B cell (primary cell): ENCODE data around the gene GALK1. TPM values are rescaled to one million over a fixed set of nuclear protein-coding genes. Genes with fewer than 3 reads are reported as not detected.

Experiments used
- ATAC-seq: fragments of 200-7000 bp; cut with Tn5 transposase; one replicate; pipeline ENCODE4 v1.10.0; 2021; ENCODE audit warnings: low read depth, mild to moderate bottlenecking, moderate number of reproducible peaks, moderate library complexity
- CTCF ChIA-PET: fragments of 350-600 bp; sonication (Branson Sonifier 250); formaldehyde crosslinking; loops from one replicate; lab custom pipeline; 2021; ENCODE audit warnings: antibody characterized with exemption, inconsistent platforms; lab: Charles Lee
- POLR2A ChIA-PET: fragments of 350-600 bp; sonication (Branson Sonifier 250); formaldehyde crosslinking; loops from one replicate; lab custom pipeline; 2021; ENCODE audit warnings: antibody characterized with exemption; lab: Charles Lee
- DNase-seq: peaks from one replicate; pipeline ENCODE4 v3.0.0; 2013
- H2AFZ ChIP-seq: 2 replicates; pipeline ENCODE4 v1.6.1; 2012; ENCODE audit warnings: mild to moderate bottlenecking, low read depth, low read length; ENCODE audit not compliant: insufficient read depth, poor library complexity, severe bottlenecking
- H3K27ac ChIP-seq, 2 donors: 1 replicate in 1 of 2; 2 replicates in 1 of 2; pipeline ENCODE4 v1.5.1; 2012 to 2013; ENCODE audit warnings: low read length in 2 of 2, mild to moderate bottlenecking in 2 of 2, moderate library complexity in 1 of 2
- H3K27me3 ChIP-seq, 4 experiments: fragments of 200-600 bp in 1 of 4; sonication (generic) in 1 of 4; replicated peaks in 1 of 4; 1 replicate in 2 of 4; 2 replicates in 2 of 4; pipeline versions ENCODE4 v1.6.1 to v1.7.0; 2013 to 2016; ENCODE audit warnings: low read length in 3 of 4, mild to moderate bottlenecking in 2 of 4, mixed read lengths in 1 of 4, moderate library complexity in 1 of 4; ENCODE audit not compliant: insufficient read depth in 4 of 4, control insufficient read depth in 3 of 4; ENCODE audit errors: control extremely low read depth in 1 of 4
- H3K36me3 ChIP-seq, 2 experiments: replicated peaks in 1 of 2; 1 replicate in 1 of 2; 2 replicates in 1 of 2; pipeline versions ENCODE4 v1.6.1 to v1.7.1; 2013; ENCODE audit warnings: low read length in 1 of 2; ENCODE audit not compliant: insufficient read depth in 2 of 2, control insufficient read depth in 1 of 2; ENCODE audit errors: control extremely low read depth in 1 of 2, extremely low read depth in 1 of 2
- H3K4me1 ChIP-seq, 2 donors: fragments of 200-600 bp in 1 of 2; sonication (generic) in 1 of 2; 1 replicate in 1 of 2; 2 replicates in 1 of 2; pipeline versions ENCODE4 v1.5.1 to v1.6.1; 2013 to 2017; ENCODE audit warnings: low read length in 2 of 2; ENCODE audit not compliant: control insufficient read depth in 2 of 2, insufficient read depth in 2 of 2
- H3K4me2 ChIP-seq: replicated peaks from 2 replicates; pipeline ENCODE3; 2012; ENCODE audit warnings: mild to moderate bottlenecking, low read depth, low read length; ENCODE audit not compliant: poor library complexity, severe bottlenecking
- H3K4me3 ChIP-seq, 5 experiments: fragments of 200-600 bp in 1 of 5; sonication (generic) in 1 of 5; 1 replicate in 3 of 5; 2 replicates in 2 of 5; pipeline versions ENCODE4 v1.5.1 to v1.7.0; 2011 to 2016; ENCODE audit warnings: low read length in 4 of 5, mild to moderate bottlenecking in 4 of 5, low read depth in 2 of 5, control low read depth in 1 of 5, moderate library complexity in 1 of 5; ENCODE audit not compliant: insufficient read depth in 1 of 5; ENCODE audit errors: control extremely low read depth in 1 of 5, extremely low read depth in 1 of 5
- H3K79me2 ChIP-seq: fragments of 200-600 bp; sonication (generic); one replicate; pipeline ENCODE4 v1.6.0; 2016; ENCODE audit warnings: low read length; ENCODE audit not compliant: control insufficient read depth, insufficient read depth
- H3K9ac ChIP-seq: fragments of 200-600 bp; sonication (generic); 2 replicates; pipeline ENCODE4 v1.6.1; 2017; ENCODE audit warnings: mild to moderate bottlenecking, low read length, moderate library complexity
- H3K9me3 ChIP-seq, 3 donors: one replicate each; pipeline versions ENCODE4 v1.6.1 to v1.7.1; 2013; ENCODE audit warnings: low read length in 2 of 3; ENCODE audit not compliant: control insufficient read depth in 2 of 3, insufficient read depth in 1 of 3; ENCODE audit errors: control extremely low read depth in 1 of 3
- H4K20me1 ChIP-seq: 2 replicates; pipeline ENCODE4 v1.6.0; 2012; ENCODE audit warnings: mild to moderate bottlenecking, low read length; ENCODE audit not compliant: insufficient read depth, control insufficient read depth, poor library complexity, severe bottlenecking
- H3K27ac Mint-ChIP-seq: one replicate; pipeline ENCODE4 v1.8.0; 2021; ENCODE audit warnings: mixed read lengths
- H3K27me3 Mint-ChIP-seq: one replicate; pipeline ENCODE4 v1.8.0; 2021; ENCODE audit warnings: mixed read lengths
- H3K4me1 Mint-ChIP-seq: one replicate; pipeline ENCODE4 v1.8.0; 2021; ENCODE audit warnings: mixed read lengths
- H3K4me3 Mint-ChIP-seq: one replicate; pipeline ENCODE4 v1.8.0; 2021; ENCODE audit warnings: mixed read lengths
- H3K9me3 Mint-ChIP-seq: one replicate; pipeline ENCODE4 v1.8.0; 2022; ENCODE audit warnings: mixed read lengths; ENCODE audit not compliant: insufficient read depth
- CTCF ChIP-seq: fragments of 200-600 bp; IDR thresholded peaks from one replicate; pipeline ENCODE4 v1.8.0; 2022; ENCODE audit warnings: antibody characterized with exemption, mild to moderate bottlenecking
- EZH2 ChIP-seq: IDR thresholded peaks from 2 replicates; pipeline ENCODE4 v1.6.1; 2012; ENCODE audit warnings: borderline replicate concordance, low read depth, mild to moderate bottlenecking, moderate library complexity, low read length; ENCODE audit not compliant: insufficient read depth, poor library complexity, severe bottlenecking
- WGBS: methylation state at CpG from one replicate; pipeline ENCODE4 v1.1.5; 2013; ENCODE audit warnings: missing lambda C conversion rate; ENCODE audit not compliant: insufficient coverage; 5-methylcytosine and 5-hydroxymethylcytosine counted together
- intact Hi-C: fragments of 100-400 bp; cut with micrococcal nuclease; formaldehyde crosslinking; loops from one replicate; pipeline ENCODE4 v1.10.0; 2022
- polyA plus RNA-seq: library from polyadenylated mRNA; depleted of rRNA; stranded (reverse); fragments of >200 nt; gene quantifications from 2 replicates; pipeline ENCODE4 v1.2.3, GENCODE V29; 2012
- total RNA-seq, 2 donors: library from RNA; stranded (reverse); fragments of 120-200 nt in 1 of 2; gene quantifications; 1 replicate in 1 of 2; 2 replicates in 1 of 2; pipeline versions ENCODE4 v1.2.3 to v1.2.4, GENCODE V29; 2013 to 2022

The GALK1 gene
- total and polyA plus RNA-seq, 2 donors (not counting 1 experiment from before 2014, with no cell fraction given), result 29.8 to 37.4 TPM

- H3K27ac Mint-ChIP-seq, result no peak overlapping the region
- H3K36me3 ChIP-seq, result no peaks in the 10 kb centered on the region
- no peak overlapping the region for H3K4me3 ChIP-seq
- no peak for TF ChIP-seq CTCF
- no peak for TF ChIP-seq EZH2
- no peak for DNase-seq
- no peak for ATAC-seq
- no peak overlapping the region for H3K4me2 ChIP-seq
- POLR2A ChIA-PET, result interaction anchor here (1.1 kb wide), 1 partner anchor 252 kb away, joined by 7 read pairs; the partner anchor contains the start of gene CDK3
- no peak overlapping the region for H2AFZ ChIP-seq
- H3K27me3 Mint-ChIP-seq, result peaks cover 4% of the 10 kb centered on the region
- no peaks in the 10 kb centered on the region for H3K9me3 Mint-ChIP-seq
- no peak overlapping the region for H3K9ac ChIP-seq
- H4K20me1 ChIP-seq, result no peaks in the 10 kb centered on the region
- peaks cover 4 to 26% of the 10 kb centered on the region in 2 donors for H3K4me1 ChIP-seq
- no peaks in the 10 kb centered on the region for H3K27me3 ChIP-seq
- peaks cover 15% of the 10 kb centered on the region for H3K4me1 Mint-ChIP-seq
- H3K4me3 Mint-ChIP-seq, result no peak overlapping the region
- no peaks in the 10 kb centered on the region for H3K79me2 ChIP-seq
- no peak overlapping the region for H3K27ac ChIP-seq
- WGBS, result 100% methylated on average over 5 of the region's 9 CpGs
- CTCF ChIA-PET, result interaction anchor here (0.5 to 8.2 kb wide), 43 partner anchors 10 to 863 kb away, joined by 3 to 389 read pairs (median 5); partner anchors contain the start of genes FBF1, GALK1, ITGB4 and MIF4GD
- no peaks in the 10 kb centered on the region for H3K9me3 ChIP-seq
- intact Hi-C loops, result loop anchor here (1.0 kb wide), 4 partner anchors 73 to 159 kb away; partner anchors contain the start of gene SMIM5
Observed at GRCh38 chr17:75748706-75749105, 16.3 kb downstream of the GALK1 start.

GRCh38 chr17:75743625-75744206 lies 21.3 kb downstream of the GALK1 start:
- no peaks in the 10 kb centered on the region for H3K79me2 ChIP-seq
- H3K4me3 ChIP-seq, result no peak overlapping the region
- H3K9ac ChIP-seq, result no peak overlapping the region
- no peaks in the 10 kb centered on the region for H3K9me3 Mint-ChIP-seq
- no peak overlapping the region for H3K27ac ChIP-seq
- peaks cover 0 to 6% of the 10 kb centered on the region in 2 donors for H3K4me1 ChIP-seq
- ATAC-seq, result no peak
- 96% methylated on average over 23 of the region's 25 CpGs for WGBS
- TF ChIP-seq EZH2, result no peak
- TF ChIP-seq CTCF, result no peak
- H3K4me3 Mint-ChIP-seq, result no peak overlapping the region
- ChIA-PET CTCF (interaction anchor here (0.7 to 8.2 kb wide), 3 partner anchors 69 to 194 kb away, joined by 3 to 389 read pairs (median 144); partner anchors contain the start of gene SMIM5), POLR2A (interaction anchor here (0.7 kb wide), 1 partner anchor 166 kb away, joined by 4 read pairs; no protein-coding TSS in a partner anchor)
- DNase-seq, result no peak
- no peak overlapping the region for H3K4me2 ChIP-seq
- H3K27ac Mint-ChIP-seq, result no peak overlapping the region
- H3K9me3 ChIP-seq, result no peaks in the 10 kb centered on the region
- no peak overlapping the region for H2AFZ ChIP-seq
- no peaks in the 10 kb centered on the region for H3K27me3 ChIP-seq
- H3K36me3 ChIP-seq, result no peaks in the 10 kb centered on the region
- peaks cover 3% of the 10 kb centered on the region for H3K4me1 Mint-ChIP-seq
- no peaks in the 10 kb centered on the region for H3K27me3 Mint-ChIP-seq
- no peaks in the 10 kb centered on the region for H4K20me1 ChIP-seq
- intact Hi-C loops, result no loop called here
